Measurements from ENCODE around the gene GABRQ.

GRCh38 chrX:152656087-152656486 lies 18.4 kb downstream of the GABRQ start:
- TF ChIP-seq POLR2AphosphoS5 (IDR thresholded peaks at IDR 0.05; ENCODE audit: borderline replicate concordance, low read depth, low read length) (no peak), EZH2 (IDR thresholded peaks at IDR 0.05) (no peak), FOXP2 (optimal IDR thresholded peaks at IDR 0.05; ENCODE audit: control extremely low read depth, extremely low read length, insufficient read depth) (no peak)

Measured in SK-N-MC (cell line).